GM12892 (cell line): ENCODE measurements around the gene ASS1.

Experiments used
- POLR2A ChIP-seq: IDR thresholded peaks from 2 replicates; pipeline ENCODE4 v1.6.1; 2011; ENCODE audit warnings: low read depth, low read length, control low read depth
- TAF1 ChIP-seq: IDR thresholded peaks from 2 replicates; pipeline ENCODE4 v1.6.1; 2011; ENCODE audit warnings: low read depth, mild to moderate bottlenecking, control low read depth, low read length, borderline replicate concordance

GRCh38 chr9:130544364-130544763 lies 99.6 kb downstream of the ASS1 start:
- TF ChIP-seq TAF1 (no peak), POLR2A (no peak)
